Adrenal gland (tissue), 12 donors: ENCODE measurements around the gene CAMSAP2. TPM values are rescaled to one million over a fixed set of nuclear protein-coding genes. Genes with fewer than 3 reads are reported as not detected.

Experiments
- DNase-seq, 7 donors: peaks; one replicate each; pipeline ENCODE4 v3.0.0-alpha.2; 2019 to 2020
- H3K27ac ChIP-seq, 5 donors: fragments of 200-600 bp; sonication (generic) in 4 of 5; 1 replicate in 3 of 5; 2 replicates in 2 of 5; pipeline versions ENCODE4 v1.5.1 to v1.8.0; 2016 to 2020; ENCODE audit warnings: mild to moderate bottlenecking in 1 of 5
- H3K27me3 ChIP-seq: fragments of 200-600 bp; 2 replicates; pipeline ENCODE4 v1.8.0; 2021
- H3K36me3 ChIP-seq, 2 donors: fragments of 200-600 bp; replicated peaks in 1 of 2; 1 replicate in 1 of 2; 2 replicates in 1 of 2; pipeline versions ENCODE4 v1.5.1 to v1.8.0; 2018 to 2022
- H3K4me1 ChIP-seq, 2 donors: fragments of 200-600 bp; replicated peaks in 1 of 2; 1 replicate in 1 of 2; 2 replicates in 1 of 2; pipeline versions ENCODE4 v1.5.1 to v1.8.0; 2018 to 2021
- H3K4me3 ChIP-seq, 4 donors: fragments of 200-600 bp; sonication (generic) in 3 of 4; one replicate each; pipeline ENCODE4 v1.5.1; 2016 to 2018
- H3K9me3 ChIP-seq, 3 donors: fragments of 200-600 bp; sonication (generic) in 1 of 3; replicated peaks in 1 of 3; 1 replicate in 2 of 3; 2 replicates in 1 of 3; pipeline versions ENCODE4 v1.5.1 to v1.8.0; 2016 to 2021
- POLR2A ChIP-seq, 2 donors: fragments of 450-650 bp; IDR thresholded peaks; one replicate each; pipeline ENCODE4 v1.6.1; 2017; ENCODE audit warnings: antibody characterized with exemption in 2 of 2, mild to moderate bottlenecking in 2 of 2, moderate library complexity in 1 of 2
- WGBS, 4 donors: extraction: QIAGEN DNeasy Blood & Tissue Kit in 2 of 4; methylation state at CpG; one replicate each; pipeline versions ENCODE4 v1.1.5 to v1.1.7; 2013 to 2017; 5-methylcytosine and 5-hydroxymethylcytosine counted together
- intact Hi-C, 2 donors: fragments of 100-400 bp; cut with DNase I; formaldehyde crosslinking; loops; one replicate each; pipeline versions ENCODE4 v1.14.1 to v1.15.0; 2022 to 2023
- polyA plus RNA-seq, 3 donors: library from polyadenylated mRNA; stranded (reverse); fragments of 200-250 nt in 2 of 3; fragments of 350-450 nt in 1 of 3; fragmentation: Illumina TruSeq in 1 of 3; extraction: RNeasy Lipid Tissue Mini Kit (QIAGEN cat#74804) in 1 of 3; gene quantifications; one replicate each; pipeline ENCODE4 v1.2.3, GENCODE V29; 2013 to 2014
- total RNA-seq, 9 donors: library from RNA; depleted of rRNA in 4 of 9; stranded (reverse); fragments of >200 nt in 4 of 9; fragments of 120-200 nt in 1 of 9; fragmentation: NEBNext Ultra II Directional in 1 of 9; extraction: Animal tissue kit (Norgen Biotek cat#: 25700) in 1 of 9; gene quantifications; one replicate each; pipeline versions ENCODE4 v1.1.0 to v1.2.4, GENCODE V29; 2013 to 2023
- TF ChIP-seq, protein P1 (sequence below), 6 experiments: fragments of 450-650 bp in 4 of 6; fragments of 200-600 bp in 2 of 6; sonication (generic) in 1 of 6; IDR thresholded peaks; 1 replicate in 5 of 6; 2 replicates in 1 of 6; pipeline versions ENCODE4 v1.5.1 to v1.8.0; 2016 to 2021; ENCODE audit warnings: antibody characterized with exemption in 6 of 6, mild to moderate bottlenecking in 2 of 6, moderate library complexity in 1 of 6
- donor health status: healthy with polysubstance abuse.
- donor health status: Bipolar disorder and iron deficiency.
- donor health status: DM: yes; HTN: yes; CAD: no.
- donor health status: DM: no; HTN: no; CAD: no.
- donor health status: DM: no; HTN: no; CAD: no.
- donor health status: DM: yes; HTN: yes; CAD: no.

The CAMSAP2 gene
- total and polyA plus RNA-seq, 12 donors: 22.3 to 62.6 (median 33.0) TPM

DNA sequence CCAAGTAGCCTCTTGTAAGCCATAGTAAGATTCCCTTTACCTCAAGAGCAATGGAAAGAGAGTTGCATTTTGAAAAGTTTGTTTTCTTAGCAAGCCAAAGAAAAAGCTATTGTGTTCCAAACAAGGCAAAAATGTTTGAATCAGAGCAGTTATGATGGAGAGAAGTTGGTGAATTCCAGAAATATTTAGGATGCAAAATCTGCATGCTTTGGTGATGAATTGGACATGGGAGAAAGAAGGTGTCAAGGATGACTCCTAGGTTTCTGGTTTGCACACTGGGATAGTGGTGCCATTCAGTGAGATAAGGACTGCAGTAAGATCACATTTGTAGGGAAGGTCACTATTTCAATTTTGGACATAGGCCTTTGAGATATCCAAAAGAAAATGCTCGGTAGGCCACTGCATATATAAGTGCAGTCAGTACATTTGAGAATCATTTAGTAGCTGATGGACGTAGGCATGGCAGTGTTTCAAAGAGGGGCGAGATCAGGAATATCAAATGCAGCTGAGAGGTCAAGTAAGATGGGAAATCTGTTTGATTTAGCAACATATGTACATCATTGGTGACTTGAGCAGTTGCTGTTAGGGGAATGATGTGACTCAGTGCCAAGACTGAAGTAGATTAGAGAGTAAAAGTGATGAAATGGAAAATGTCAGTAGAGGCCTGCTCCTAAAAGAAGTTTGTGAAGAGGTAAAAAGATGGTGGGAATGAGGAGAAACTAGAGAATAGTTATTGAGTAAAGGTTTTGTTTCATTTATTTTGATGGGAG is 100.2 kb downstream of the CAMSAP2 start:
- intact Hi-C loops: no loop called here
- peak in 1 of 7 donors; percentile 14 for DNase-seq
- Histone ChIP-seq H3K9me3 (no peaks in the 10 kb centered on the region), H3K36me3 (peaks cover 0 to 4% of the 10 kb centered on the region in 2 donors), H3K27me3 (no peaks in the 10 kb centered on the region), H3K4me3 (no peak overlapping the region), H3K27ac (peak overlapping the region in 1 of 5 donors; percentile 19), H3K4me1 (peaks cover 0 to 10% of the 10 kb centered on the region in 2 donors)
- 68 to 77% (median 72%) methylated on average over 3 of the region's 3 CpGs for WGBS, 4 donors
- TF ChIP-seq, protein P1, sequence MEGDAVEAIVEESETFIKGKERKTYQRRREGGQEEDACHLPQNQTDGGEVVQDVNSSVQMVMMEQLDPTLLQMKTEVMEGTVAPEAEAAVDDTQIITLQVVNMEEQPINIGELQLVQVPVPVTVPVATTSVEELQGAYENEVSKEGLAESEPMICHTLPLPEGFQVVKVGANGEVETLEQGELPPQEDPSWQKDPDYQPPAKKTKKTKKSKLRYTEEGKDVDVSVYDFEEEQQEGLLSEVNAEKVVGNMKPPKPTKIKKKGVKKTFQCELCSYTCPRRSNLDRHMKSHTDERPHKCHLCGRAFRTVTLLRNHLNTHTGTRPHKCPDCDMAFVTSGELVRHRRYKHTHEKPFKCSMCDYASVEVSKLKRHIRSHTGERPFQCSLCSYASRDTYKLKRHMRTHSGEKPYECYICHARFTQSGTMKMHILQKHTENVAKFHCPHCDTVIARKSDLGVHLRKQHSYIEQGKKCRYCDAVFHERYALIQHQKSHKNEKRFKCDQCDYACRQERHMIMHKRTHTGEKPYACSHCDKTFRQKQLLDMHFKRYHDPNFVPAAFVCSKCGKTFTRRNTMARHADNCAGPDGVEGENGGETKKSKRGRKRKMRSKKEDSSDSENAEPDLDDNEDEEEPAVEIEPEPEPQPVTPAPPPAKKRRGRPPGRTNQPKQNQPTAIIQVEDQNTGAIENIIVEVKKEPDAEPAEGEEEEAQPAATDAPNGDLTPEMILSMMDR (IDR thresholded peaks at IDR 0.05): no peak
- TF ChIP-seq POLR2A (IDR thresholded peaks at IDR 0.05): no peak

DNA sequence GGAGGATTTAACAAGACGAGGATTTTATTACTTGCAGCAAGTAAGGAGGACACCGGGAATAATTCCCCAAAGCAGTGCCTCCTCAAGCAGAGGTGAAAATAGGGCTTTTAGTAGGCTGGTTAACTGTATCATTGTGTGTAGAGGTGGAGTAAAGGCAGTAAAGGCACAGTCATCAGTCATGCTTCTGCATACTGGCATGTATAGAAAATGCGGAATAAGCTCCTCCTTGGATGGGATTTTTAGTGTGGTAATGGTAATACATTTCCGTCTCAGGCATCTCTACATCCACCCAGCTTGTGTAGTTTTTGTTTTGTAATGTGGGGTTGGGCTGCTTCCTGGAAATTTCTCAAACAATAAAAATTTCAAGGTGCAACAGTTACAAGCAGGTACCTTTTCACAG is 106.7 kb downstream of the CAMSAP2 start:
- Histone ChIP-seq H3K36me3 (peaks cover 0 to 59% of the 10 kb centered on the region in 2 donors), H3K27ac (no peak overlapping the region), H3K9me3 (no peaks in the 10 kb centered on the region), H3K4me1 (no peaks in the 10 kb centered on the region), H3K27me3 (no peaks in the 10 kb centered on the region), H3K4me3 (no peak overlapping the region)
- intact Hi-C loops: loop anchor here in 1 of 2 donors (10.0 kb wide), 1 partner anchor 291 kb away; no protein-coding TSS in a partner anchor
- DNase-seq: no peak
- WGBS, 4 donors: 90 to 99% (median 93%) methylated on average over 4 of the region's 4 CpGs
- TF ChIP-seq, protein P1 (IDR thresholded peaks at IDR 0.05): no peak
- no peak for TF ChIP-seq POLR2A (IDR thresholded peaks at IDR 0.05)

DNA sequence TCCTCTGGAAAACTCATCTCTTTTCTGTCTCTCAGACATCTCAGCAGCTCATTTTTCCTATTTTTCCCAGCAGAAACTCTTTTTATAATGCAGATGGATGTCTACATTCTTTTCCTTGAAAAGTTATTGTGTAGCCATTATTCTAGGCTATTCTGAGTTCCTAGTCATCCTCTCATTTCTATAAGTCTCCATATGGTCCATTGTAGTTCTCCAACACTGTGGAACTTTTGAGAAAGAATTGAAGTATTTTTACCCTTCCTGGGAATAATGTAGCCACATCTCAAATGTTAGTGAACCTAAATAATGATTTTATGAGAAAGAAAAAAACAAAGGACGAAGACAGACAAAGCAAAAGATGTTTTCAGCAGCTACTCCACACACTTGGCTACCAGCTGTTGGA is 107.7 kb downstream of the CAMSAP2 start:
- no peaks in the 10 kb centered on the region for H3K27me3 ChIP-seq
- WGBS, 4 donors: 91 to 98% (median 97%) methylated on average over 1 of the region's 1 CpG
- intact Hi-C loops: loop anchor here in 1 of 2 donors (10.0 kb wide), 1 partner anchor 292 kb away; no protein-coding TSS in a partner anchor

DNA sequence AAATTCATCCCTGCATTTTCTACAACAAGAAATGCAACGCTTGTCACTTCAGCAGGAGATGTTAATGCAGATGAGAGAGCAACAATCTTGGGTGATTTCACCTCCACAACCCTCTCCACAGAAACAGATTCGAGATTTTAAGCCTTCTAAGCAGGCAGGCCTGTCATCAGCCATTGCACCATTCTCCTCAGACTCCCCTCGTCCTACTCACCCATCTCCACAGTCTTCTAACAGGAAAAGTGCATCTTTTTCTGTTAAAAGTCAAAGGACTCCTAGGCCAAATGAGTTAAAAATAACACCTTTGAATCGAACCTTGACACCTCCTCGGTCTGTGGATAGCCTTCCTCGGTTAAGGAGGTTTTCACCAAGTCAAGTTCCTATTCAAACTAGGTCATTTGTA is 110.7 kb downstream of the CAMSAP2 start:
- H3K36me3 ChIP-seq: peaks cover 0 to 76% of the 10 kb centered on the region in 2 donors
- no peaks in the 10 kb centered on the region for H3K27me3 ChIP-seq
- TF ChIP-seq POLR2A (IDR thresholded peaks at IDR 0.05): no peak
- TF ChIP-seq, protein P1 (IDR thresholded peaks at IDR 0.05): no peak
- H3K4me3 ChIP-seq: no peak overlapping the region
- DNase-seq: no peak
- H3K9me3 ChIP-seq: no peaks in the 10 kb centered on the region
- H3K27ac ChIP-seq: no peak overlapping the region
- intact Hi-C loops: loop anchor here in 1 of 2 donors (10.0 kb wide), 1 partner anchor 295 kb away; no protein-coding TSS in a partner anchor
- WGBS, 4 donors: 90 to 93% (median 91%) methylated on average over 6 of the region's 6 CpGs
- no peaks in the 10 kb centered on the region for H3K4me1 ChIP-seq

More for the DNA sequence above, 107.7 kb downstream of the CAMSAP2 start:
- Histone ChIP-seq H3K36me3 (peaks cover 0 to 64% of the 10 kb centered on the region in 2 donors), H3K4me1 (no peaks in the 10 kb centered on the region), H3K9me3 (no peaks in the 10 kb centered on the region), H3K4me3 (no peak overlapping the region), H3K27ac (no peak overlapping the region)
- TF ChIP-seq, protein P1 (IDR thresholded peaks at IDR 0.05): no peak
- no peak for TF ChIP-seq POLR2A (IDR thresholded peaks at IDR 0.05)
- DNase-seq: no peak
